ENCODE results near the gene RNF214. TPM values are rescaled to one million over a fixed set of nuclear protein-coding genes. Genes with fewer than 3 reads are reported as not detected.
A peak's percentile ranks its signal among the peaks of the same experiment; 100 is the strongest.

The RNF214 gene
- total and polyA plus RNA-seq, 2 of the 13 experiments (the other 11 are each of a cell fraction or from before 2014, with no cell fraction given), result 10.7 to 12.6 TPM

DNA sequence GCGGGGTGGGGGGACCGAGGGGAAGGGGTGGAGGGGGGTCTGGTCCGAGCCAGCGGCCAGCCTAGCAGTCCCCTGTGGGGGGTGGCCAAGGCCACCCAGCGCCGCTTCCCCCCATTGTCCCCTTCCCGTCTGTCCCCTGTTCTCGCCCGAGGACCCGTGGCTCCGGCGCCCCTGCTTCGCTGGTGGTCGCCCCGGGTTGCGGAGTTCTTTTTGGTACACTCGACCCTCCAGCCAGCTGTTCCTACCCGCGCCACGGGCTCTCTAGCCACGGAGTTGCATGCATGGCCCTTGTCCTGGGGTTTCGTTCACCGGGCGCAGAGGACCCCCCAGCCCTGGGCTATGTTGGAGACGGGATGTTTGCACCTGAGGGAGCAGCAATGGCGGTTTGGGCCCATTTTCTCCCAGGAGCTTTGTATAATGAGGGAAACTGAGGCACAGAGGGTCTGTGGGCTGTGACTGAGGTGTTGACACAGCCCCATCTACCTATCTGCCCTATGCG lies 489 bp downstream of the RNF214 start (continued):
- no peak for TF ChIP-seq MED13 (CRISPR knock-in tag; IDR thresholded peaks at IDR 0.05)
- TF ChIP-seq ZNF292 (CRISPR knock-in tag; IDR thresholded peaks at IDR 0.05; ENCODE audit: borderline replicate concordance, low read depth), result no peak
- TF ChIP-seq ZNF414 (CRISPR knock-in tag; IDR thresholded peaks at IDR 0.05), result no peak
- TF ChIP-seq ZNF557 (CRISPR knock-in tag; IDR thresholded peaks at IDR 0.05), result no peak
- TF ChIP-seq ZNF841 (CRISPR knock-in tag; IDR thresholded peaks at IDR 0.05; ENCODE audit: borderline replicate concordance), result no peak
- no peak for TF ChIP-seq ELF4 (CRISPR knock-in tag; IDR thresholded peaks at IDR 0.05; ENCODE audit: borderline replicate concordance)
- no peak for TF ChIP-seq SRSF9 (IDR thresholded peaks at IDR 0.05; ENCODE audit: borderline replicate concordance, insufficient read depth, low read depth, low read length, poor library complexity, severe bottlenecking)
- TF ChIP-seq, protein P1, sequence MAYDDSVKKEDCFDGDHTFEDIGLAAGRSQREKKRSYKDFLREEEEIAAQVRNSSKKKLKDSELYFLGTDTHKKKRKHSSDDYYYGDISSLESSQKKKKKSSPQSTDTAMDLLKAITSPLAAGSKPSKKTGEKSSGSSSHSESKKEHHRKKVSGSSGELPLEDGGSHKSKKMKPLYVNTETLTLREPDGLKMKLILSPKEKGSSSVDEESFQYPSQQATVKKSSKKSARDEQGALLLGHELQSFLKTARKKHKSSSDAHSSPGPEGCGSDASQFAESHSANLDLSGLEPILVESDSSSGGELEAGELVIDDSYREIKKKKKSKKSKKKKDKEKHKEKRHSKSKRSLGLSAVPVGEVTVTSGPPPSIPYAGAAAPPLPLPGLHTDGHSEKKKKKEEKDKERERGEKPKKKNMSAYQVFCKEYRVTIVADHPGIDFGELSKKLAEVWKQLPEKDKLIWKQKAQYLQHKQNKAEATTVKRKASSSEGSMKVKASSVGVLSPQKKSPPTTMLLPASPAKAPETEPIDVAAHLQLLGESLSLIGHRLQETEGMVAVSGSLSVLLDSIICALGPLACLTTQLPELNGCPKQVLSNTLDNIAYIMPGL (CRISPR knock-in tag; IDR thresholded peaks at IDR 0.05; ENCODE audit: borderline replicate concordance in 1 of 2, low read depth in 1 of 2), result no peak
- no peak for TF ChIP-seq DMTF1 (CRISPR knock-in tag; IDR thresholded peaks at IDR 0.05)
- TF ChIP-seq ZNF569 (CRISPR knock-in tag; IDR thresholded peaks at IDR 0.05; ENCODE audit: borderline replicate concordance), result no peak
- TF ChIP-seq NRL (CRISPR knock-in tag; IDR thresholded peaks at IDR 0.05; ENCODE audit: borderline replicate concordance), result 0 out of 2 replicates have a peak, but pooled peaks have one; percentile 33
- no peak for TF ChIP-seq ZNF691 (CRISPR knock-in tag; IDR thresholded peaks at IDR 0.05; ENCODE audit: borderline replicate concordance, low read depth)
- TF ChIP-seq WIZ (CRISPR knock-in tag; IDR thresholded peaks at IDR 0.05), result no peak
- TF ChIP-seq NKX3-1 (CRISPR knock-in tag; IDR thresholded peaks at IDR 0.05), result no peak
- no peak for TF ChIP-seq HOXA3 (CRISPR knock-in tag; IDR thresholded peaks at IDR 0.05)
- no peak for TF ChIP-seq ZSCAN30 (CRISPR knock-in tag; IDR thresholded peaks at IDR 0.05)
- TF ChIP-seq JUND (CRISPR knock-in tag; IDR thresholded peaks at IDR 0.05), result no peak
- TF ChIP-seq HNRNPL (IDR thresholded peaks at IDR 0.05; ENCODE audit: low read depth, low read length), result 0 out of 2 replicates have a peak, but pooled peaks have one; percentile 15

Measured in HepG2 (cell line).